A549 (cell line): ENCODE results near the gene HELZ2. TPM values are rescaled to one million over a fixed set of nuclear protein-coding genes. Genes with fewer than 3 reads are reported as not detected.

Source experiments
- ATAC-seq, 2 experiments: fragments of 200-7000 bp in 1 of 2; fragments of >200 bp in 1 of 2; cut with Nextera tagmentation in 1 of 2; cut with Tn5 transposase in 1 of 2; 3 replicates each; pipeline versions ENCODE4 v1.8.0 to v1.9.1; 2018 to 2020; ENCODE audit warnings: mild to moderate bottlenecking in 1 of 2, moderate library complexity in 1 of 2
- CTCF ChIA-PET: fragments of 300-600 bp; sonication (Branson Sonifier 250); formaldehyde crosslinking; extraction: SDS; loops from one replicate; lab custom pipeline; 2021; ENCODE audit warnings: antibody characterized with exemption, inconsistent platforms; lab: Yijun Ruan, JAX
- POLR2A ChIA-PET: fragments of 350-600 bp; formaldehyde crosslinking; extraction: SDS; loops from one replicate; lab custom pipeline; 2021; ENCODE audit warnings: antibody characterized with exemption, inconsistent platforms; lab: Yijun Ruan, JAX
- DNase-seq, 2 experiments: peaks; one replicate each; pipeline versions ENCODE4 v3.0.0 to v3.0.0-alpha.2; 2011 to 2016; ENCODE audit warnings: low read depth in 1 of 2, low spot score in 1 of 2
- FAIRE-seq: peaks from 2 replicates; lab custom pipeline; 2011; peaks lifted over from hg19 to GRCh38; lab: Jason Lieb, UNC
- H3K27ac ChIP-seq, 2 experiments: fragments of >200 bp; sonication (Bioruptor Twin); formaldehyde crosslinking; 3 replicates each; pipeline ENCODE4 v1.5.1; 2016 to 2017
- H3K4me1 ChIP-seq: fragments of >200 bp; sonication (Bioruptor Twin); formaldehyde crosslinking; 3 replicates; pipeline ENCODE4 v1.6.1; 2016
- H3K4me2 ChIP-seq: fragments of >200 bp; sonication (Bioruptor Twin); formaldehyde crosslinking; 3 replicates; pipeline ENCODE4 v1.6.1; 2016
- H3K4me3 ChIP-seq: fragments of >200 bp; sonication (Bioruptor Twin); formaldehyde crosslinking; 3 replicates; pipeline ENCODE4 v1.5.1; 2016
- H3K9me3 ChIP-seq: fragments of >200 bp; sonication (Bioruptor Twin); formaldehyde crosslinking; 3 replicates; pipeline ENCODE4 v1.6.1; 2016
- ATOH8 ChIP-seq: fragments of 250-450 bp; sonication (Bioruptor Pico); IDR thresholded peaks from 2 replicates; pipeline ENCODE4 v1.5.0; 2020; ENCODE audit warnings: low read depth, mild to moderate bottlenecking, moderate library complexity
- CEBPB ChIP-seq, 2 experiments: fragments of >200 bp in 1 of 2; sonication (Bioruptor Twin) in 1 of 2; formaldehyde crosslinking in 1 of 2; IDR thresholded peaks; 2 replicates each; pipeline ENCODE4 v1.6.1; 2012 to 2016
- EHF ChIP-seq: fragments of 250-450 bp; sonication (Bioruptor Pico); IDR thresholded peaks from 2 replicates; pipeline ENCODE4 v1.5.0; 2020; ENCODE audit warnings: mild to moderate bottlenecking
- ELK1 ChIP-seq: fragments of 150-350 bp; IDR thresholded peaks from 2 replicates; pipeline ENCODE4 v1.6.1; 2014; ENCODE audit warnings: low read depth, mild to moderate bottlenecking, low read length
- EP300 ChIP-seq, 2 experiments: fragments of >200 bp; sonication (Bioruptor Twin); formaldehyde crosslinking; IDR thresholded peaks; 2 replicates in 1 of 2; 3 replicates in 1 of 2; pipeline ENCODE4 v1.6.1; 2016 to 2017
- FOSB ChIP-seq: fragments of 250-450 bp; sonication (Bioruptor Pico); IDR thresholded peaks from 2 replicates; pipeline ENCODE4 v1.5.0; 2020; ENCODE audit warnings: mild to moderate bottlenecking, moderate library complexity
- FOXS1 ChIP-seq: fragments of 250-450 bp; sonication (Bioruptor Pico); IDR thresholded peaks from 2 replicates; pipeline ENCODE4 v1.5.0; 2020; ENCODE audit warnings: mild to moderate bottlenecking, moderate library complexity
- GATA3 ChIP-seq: IDR thresholded peaks from 2 replicates; pipeline ENCODE4 v1.6.1; 2012; ENCODE audit warnings: borderline replicate concordance
- HDAC2 ChIP-seq: fragments of 200-600 bp; sonication (generic); IDR thresholded peaks from 2 replicates; pipeline ENCODE4 v1.6.1; 2016
- HMGXB4 ChIP-seq: fragments of 250-450 bp; sonication (Bioruptor Pico); IDR thresholded peaks from 2 replicates; pipeline ENCODE4 v1.5.0; 2021; ENCODE audit warnings: mild to moderate bottlenecking, moderate library complexity, borderline replicate concordance
- HOXB13 ChIP-seq: fragments of 250-450 bp; sonication (Bioruptor Pico); IDR thresholded peaks from 2 replicates; pipeline ENCODE4 v1.5.0; 2020; ENCODE audit warnings: low read depth, mild to moderate bottlenecking, moderate library complexity
- MYC ChIP-seq: IDR thresholded peaks from 2 replicates; pipeline ENCODE4 v1.6.1; 2012; ENCODE audit warnings: mild to moderate bottlenecking, inconsistent platforms, low read length, improper control_type of control experiment, borderline replicate concordance
- NR3C1 ChIP-seq: fragments of >200 bp; sonication (Bioruptor Twin); formaldehyde crosslinking; IDR thresholded peaks from 3 replicates; pipeline ENCODE4 v1.6.1; 2017
- PBX3 ChIP-seq: IDR thresholded peaks from 2 replicates; pipeline ENCODE4 v1.6.1; 2012
- PHF8 ChIP-seq: fragments of 200-600 bp; sonication (generic); IDR thresholded peaks from 2 replicates; pipeline ENCODE4 v1.6.1; 2016; ENCODE audit warnings: low read depth, mild to moderate bottlenecking, antibody characterized with exemption, moderate library complexity, borderline replicate concordance
- RAD21 ChIP-seq, 2 experiments: fragments of >200 bp in 1 of 2; sonication (Bioruptor Twin) in 1 of 2; formaldehyde crosslinking in 1 of 2; IDR thresholded peaks in 1 of 2; conservative IDR thresholded peaks in 1 of 2; 2 replicates in 1 of 2; 3 replicates in 1 of 2; pipeline ENCODE4 v1.6.1; 2012 to 2018; ENCODE audit warnings: inconsistent platforms in 1 of 2
- RARB ChIP-seq: fragments of 250-450 bp; sonication (Bioruptor Pico); IDR thresholded peaks from 2 replicates; pipeline ENCODE4 v1.8.0; 2021; ENCODE audit warnings: mild to moderate bottlenecking, moderate library complexity
- RCOR1 ChIP-seq: fragments of 150-350 bp; IDR thresholded peaks from 2 replicates; pipeline ENCODE4 v1.6.1; 2014; ENCODE audit warnings: antibody characterized with exemption, low read length, low read depth
- RFX5 ChIP-seq: fragments of 450-650 bp; IDR thresholded peaks from 2 replicates; pipeline ENCODE4 v1.7.1; 2014; ENCODE audit warnings: antibody characterized with exemption, mild to moderate bottlenecking, moderate library complexity
- RNF2 ChIP-seq: fragments of 200-600 bp; sonication (generic); IDR thresholded peaks from 2 replicates; pipeline ENCODE4 v1.6.1; 2016; ENCODE audit warnings: low read depth, mild to moderate bottlenecking, antibody characterized with exemption, moderate library complexity, borderline replicate concordance
- SREBF2 ChIP-seq: fragments of 450-650 bp; IDR thresholded peaks from 2 replicates; pipeline ENCODE4 v1.6.1; 2014; ENCODE audit warnings: mild to moderate bottlenecking, moderate library complexity
- TFCP2L1 ChIP-seq: fragments of 250-450 bp; sonication (Bioruptor Pico); IDR thresholded peaks from 2 replicates; pipeline ENCODE4 v1.5.0; 2021; ENCODE audit warnings: mild to moderate bottlenecking
- TP53 ChIP-seq: fragments of 250-450 bp; sonication (Bioruptor Pico); IDR thresholded peaks from 2 replicates; pipeline ENCODE4 v1.5.0; 2021; ENCODE audit warnings: mild to moderate bottlenecking, moderate library complexity
- ZC3H11A ChIP-seq: fragments of 450-650 bp; IDR thresholded peaks from 2 replicates; pipeline ENCODE4 v1.6.1; 2014; ENCODE audit warnings: antibody characterized with exemption, mild to moderate bottlenecking
- ZNF302 ChIP-seq: fragments of 250-450 bp; sonication (Bioruptor Pico); IDR thresholded peaks from 2 replicates; pipeline ENCODE4 v1.9.0; 2021; ENCODE audit warnings: inconsistent platforms, mild to moderate bottlenecking, moderate library complexity
- WGBS: methylation state at CpG from one replicate; pipeline ENCODE4 v1.1.6; 2017; ENCODE audit errors: missing lambda C conversion rate; 5-methylcytosine and 5-hydroxymethylcytosine counted together
- polyA plus RNA-seq, 4 experiments: library from polyadenylated mRNA; depleted of rRNA in 3 of 4; stranded (reverse); fragments of >200 nt; fragmentation: RNase III in 1 of 4; extraction: RNeasy Plus Mini Kit Qiagen cat#74134 plus additional on column Dnase treatment in 1 of 4; gene quantifications; 2 replicates in 3 of 4; 3 replicates in 1 of 4; pipeline ENCODE4 v1.2.3, GENCODE V29; 2011 to 2017

The HELZ2 gene
- polyA plus RNA-seq, 2 of the 4 experiments (the other 2 are of a cell fraction) = 3.2 to 4.5 TPM

- no peak for FAIRE-seq
- no peak overlapping the region for H3K4me3 ChIP-seq
- no peak for DNase-seq
- ChIA-PET POLR2A (no interaction called here), CTCF (interaction anchor here (1.1 to 7.6 kb wide), 5 partner anchors 10 to 68 kb away, joined by 3 to 49 read pairs (median 4); partner anchors contain the start of gene PTK6)
- ATAC-seq = no peak
- H3K4me2 ChIP-seq = no peak overlapping the region
- H3K4me1 ChIP-seq = no peaks in the 10 kb centered on the region
- 93% methylated on average over 16 of the region's 55 CpGs for WGBS
- TF ChIP-seq RCOR1 (no peak), RAD21 (conservative IDR thresholded peaks at IDR 0.05 in 1 of 2, IDR thresholded peaks at IDR 0.05 in 1 of 2) (no peak), EP300 (IDR thresholded peaks at IDR 0.05) (no peak), RARB (CRISPR knock-in tag) (no peak), RNF2 (no peak), EHF (no peak), HMGXB4 (no peak), GATA3 (no peak), FOXS1 (no peak), FOSB (CRISPR knock-in tag) (no peak), ELK1 (no peak), CEBPB (IDR thresholded peaks at IDR 0.05) (no peak), RFX5 (no peak), PBX3 (no peak), NR3C1 (no peak), ZC3H11A (no peak), PHF8 (no peak), HDAC2 (no peak), SREBF2 (no peak)
- no peaks in the 10 kb centered on the region for H3K9me3 ChIP-seq
- H3K27ac ChIP-seq = no peak overlapping the region
These were observed 10.7 kb downstream of the HELZ2 start for GRCh38 chr20:63563225-63563935.

DNA sequence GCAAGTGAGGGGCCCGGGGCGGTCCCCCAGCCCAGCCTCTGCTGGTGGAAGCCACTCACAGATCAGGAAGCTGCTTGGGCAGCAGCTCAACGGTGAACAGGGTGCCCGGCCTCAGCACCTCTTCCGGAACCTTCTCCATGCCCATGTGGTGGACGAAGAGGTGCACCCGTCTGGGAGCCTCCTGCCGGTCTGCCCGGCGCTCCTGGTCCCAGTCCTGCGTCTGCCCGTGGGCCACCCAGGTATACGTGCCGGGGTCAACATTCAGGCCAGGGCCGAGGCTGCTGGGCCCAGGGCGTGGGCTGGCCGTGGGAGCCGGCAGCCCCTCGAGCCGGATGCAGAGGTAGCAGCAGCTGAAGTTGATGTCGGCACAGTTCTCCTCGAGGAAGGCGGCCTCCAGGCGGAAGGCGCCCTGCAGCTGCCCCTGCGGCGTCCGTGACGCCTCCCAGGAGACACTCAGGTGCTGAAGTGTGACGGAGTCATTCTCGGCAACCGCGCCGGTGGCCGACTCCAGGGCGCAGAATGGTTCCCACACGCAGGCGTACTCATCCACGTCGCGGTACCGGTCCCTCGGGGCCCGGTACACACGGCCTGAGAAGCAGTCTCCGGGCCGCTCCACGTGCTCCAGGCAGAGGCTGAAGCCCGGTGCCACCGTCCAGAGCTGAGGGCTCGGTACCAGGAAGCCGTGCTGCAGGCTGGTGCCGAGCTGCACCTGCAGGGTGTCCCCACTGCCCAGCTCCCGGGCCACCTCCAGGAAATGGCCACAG is 11.4 kb downstream of the HELZ2 start:
- WGBS = 84% methylated on average over 31 of the region's 54 CpGs
- no peak overlapping the region for H3K4me2 ChIP-seq
- no peak overlapping the region for H3K4me3 ChIP-seq
- no peak for TF ChIP-seq ZNF302
- no peak for TF ChIP-seq NR3C1
- TF ChIP-seq CEBPB (IDR thresholded peaks at IDR 0.05) = no peak
- no peak for TF ChIP-seq HOXB13 (CRISPR knock-in tag)
- no peak for TF ChIP-seq ATOH8
- no peak for TF ChIP-seq TP53 (CRISPR knock-in tag)
- no peak for TF ChIP-seq TFCP2L1 (CRISPR knock-in tag)
- no peak for TF ChIP-seq MYC
- TF ChIP-seq GATA3 = no peak
- no peak for ATAC-seq
- no peaks in the 10 kb centered on the region for H3K4me1 ChIP-seq
- H3K27ac ChIP-seq = no peak overlapping the region
- no peaks in the 10 kb centered on the region for H3K9me3 ChIP-seq
- DNase-seq = no peak
- CTCF ChIA-PET = interaction anchor here (1.1 to 7.6 kb wide), 4 partner anchors 10 to 69 kb away, joined by 3 to 49 read pairs (median 6); partner anchors contain the start of gene PTK6
- no peak for FAIRE-seq
- POLR2A ChIA-PET = no interaction called here
